T-cell (primary cell): ENCODE data around the gene VAMP8. TPM values are rescaled to one million over a fixed set of nuclear protein-coding genes. Genes with fewer than 3 reads are reported as not detected.
A peak's percentile ranks its signal among the peaks of the same experiment; 100 is the strongest.
"Not testable (repeated sequence)": the region's sequence is repeated elsewhere in the genome, so short reads cannot be mapped to it uniquely, and the experiment has no call there.

Experiments
- ATAC-seq, 4 experiments: fragments of 200-7000 bp in 3 of 4; fragments of 150-1000 bp in 1 of 4; cut with Tn5 transposase; replicated peaks in 1 of 4; 1 replicate in 3 of 4; 2 replicates in 1 of 4; pipeline ENCODE4 v1.10.0; 2021; ENCODE audit warnings: moderate library complexity in 3 of 4, mild to moderate bottlenecking in 2 of 4, moderate number of reproducible peaks in 1 of 4
- CTCF ChIA-PET, 2 donors: fragments of 300-600 bp; sonication (Branson Sonifier 250); formaldehyde crosslinking; loops; one replicate each; lab custom pipeline; 2022; ENCODE audit warnings: antibody characterized with exemption in 2 of 2; lab: Charles Lee
- POLR2A ChIA-PET, 2 donors: fragments of 300-600 bp; sonication (Branson Sonifier 250); formaldehyde crosslinking; loops; one replicate each; lab custom pipeline; 2022; ENCODE audit warnings: antibody characterized with exemption in 2 of 2; lab: Charles Lee
- DNase-seq, 35 experiments: peaks; one replicate each; pipeline versions ENCODE4 v3.0.0 to v3.0.0-alpha.2; 2013 to 2023
- H3K27ac ChIP-seq: one replicate; pipeline ENCODE4 v1.5.1; 2013; ENCODE audit warnings: low read length
- H3K27me3 ChIP-seq, 2 experiments: replicated peaks in 1 of 2; 1 replicate in 1 of 2; 2 replicates in 1 of 2; pipeline versions ENCODE4 v1.6.1 to v1.7.0; 2013; ENCODE audit warnings: low read length in 1 of 2, mixed read lengths in 1 of 2; ENCODE audit not compliant: control insufficient read depth in 2 of 2, insufficient read depth in 2 of 2; ENCODE audit errors: extremely low read depth in 1 of 2
- H3K36me3 ChIP-seq, 2 donors: 1 replicate in 1 of 2; 2 replicates in 1 of 2; pipeline versions ENCODE4 v1.6.1 to v1.7.0; 2013; ENCODE audit warnings: low read length in 1 of 2; ENCODE audit not compliant: control insufficient read depth in 2 of 2, insufficient read depth in 1 of 2; ENCODE audit errors: extremely low read depth in 1 of 2
- H3K4me1 ChIP-seq, 2 experiments: 1 replicate in 1 of 2; 2 replicates in 1 of 2; pipeline versions ENCODE4 v1.6.1 to v1.7.0; 2013; ENCODE audit warnings: low read length in 2 of 2, mixed read lengths in 1 of 2; ENCODE audit not compliant: insufficient read depth in 2 of 2, control insufficient read depth in 1 of 2; ENCODE audit errors: extremely low read depth in 1 of 2
- H3K4me3 ChIP-seq, 2 donors: 1 replicate in 1 of 2; 2 replicates in 1 of 2; pipeline versions ENCODE4 v1.5.1 to v1.7.0; 2013; ENCODE audit warnings: mild to moderate bottlenecking in 2 of 2, low read length in 1 of 2, moderate library complexity in 1 of 2; ENCODE audit not compliant: control insufficient read depth in 1 of 2; ENCODE audit errors: extremely low read depth in 1 of 2
- H3K9me3 ChIP-seq: 2 replicates; pipeline ENCODE4 v1.7.0; 2013
- H3K27ac Mint-ChIP-seq, 2 donors: one replicate each; pipeline ENCODE4 v1.8.0; 2020 to 2021; ENCODE audit warnings: mild to moderate bottlenecking in 2 of 2, mixed read lengths in 2 of 2
- H3K27me3 Mint-ChIP-seq, 2 donors: one replicate each; pipeline ENCODE4 v1.8.0; 2021 to 2022; ENCODE audit warnings: mixed read lengths in 2 of 2
- H3K36me3 Mint-ChIP-seq: one replicate; pipeline ENCODE4 v1.8.0; 2021; ENCODE audit warnings: mixed read lengths
- H3K4me1 Mint-ChIP-seq, 3 donors: one replicate each; pipeline ENCODE4 v1.8.0; 2020 to 2022; ENCODE audit warnings: mixed read lengths in 3 of 3, mild to moderate bottlenecking in 1 of 3
- H3K4me3 Mint-ChIP-seq, 3 donors: one replicate each; pipeline ENCODE4 v1.8.0; 2020 to 2022; ENCODE audit warnings: mild to moderate bottlenecking in 3 of 3, mixed read lengths in 3 of 3, moderate library complexity in 3 of 3
- H3K9me3 Mint-ChIP-seq, 3 donors: one replicate each; pipeline ENCODE4 v1.8.0; 2020 to 2022; ENCODE audit warnings: mixed read lengths in 3 of 3
- WGBS: methylation state at CpG from one replicate; pipeline ENCODE4 v1.1.5; 2013; ENCODE audit warnings: missing lambda C conversion rate; ENCODE audit not compliant: insufficient coverage; 5-methylcytosine and 5-hydroxymethylcytosine counted together
- total RNA-seq, 35 experiments: library from RNA in 6 of 35; stranded (reverse) in 6 of 35; fragments of 120-200 nt in 1 of 35; gene quantifications; one replicate each; pipeline versions ENCODE4 v1.2.1 to v1.2.4 and lab custom pipeline; 2013 to 2026

The VAMP8 gene
- total RNA-seq, 5 donors from 2014 or later (not counting 1 experiment from before 2014, with no cell fraction given), result 76.2 to 102 (median 84.5) TPM

DNA sequence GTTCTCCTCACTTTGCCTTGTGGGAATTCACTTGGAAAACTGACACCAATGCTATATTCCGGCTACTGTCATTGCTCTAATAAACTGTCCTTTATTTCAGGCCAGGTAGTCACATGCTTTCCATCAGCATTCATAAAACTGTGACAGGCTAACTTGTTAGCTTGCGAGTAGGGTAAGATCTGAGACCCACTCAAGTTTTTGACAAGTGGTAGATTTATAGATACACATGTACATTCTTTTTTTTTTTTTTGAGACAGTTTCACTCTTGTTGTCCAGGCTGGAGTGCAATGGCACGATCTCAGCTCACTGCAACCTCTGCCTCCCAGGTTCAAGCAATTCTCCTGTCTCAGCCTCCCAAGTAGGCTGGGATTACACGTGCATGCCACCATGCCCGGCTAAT lies 40.3 kb downstream of the VAMP8 start:
- H3K27me3 ChIP-seq, DNase-seq, H3K27me3 Mint-ChIP-seq, H3K9me3 ChIP-seq, H3K27ac ChIP-seq, ATAC-seq, H3K4me3 ChIP-seq, H3K9me3 Mint-ChIP-seq: not testable (repeated sequence)
- Histone ChIP-seq H3K4me1 (peaks cover 14 to 30% of the 10 kb centered on the region in 2 experiments), H3K36me3 (peaks cover 6 to 34% of the 10 kb centered on the region in 2 donors)
- WGBS, result 100% methylated on average over 1 of the region's 5 CpGs
- POLR2A ChIA-PET, result interaction anchor here (0.6 to 0.7 kb wide), 2 partner anchors 85 to 332 kb away, joined by 6 to 7 read pairs; no protein-coding TSS in a partner anchor
- CTCF ChIA-PET, result interaction anchor here in 1 of 2 donors (0.6 kb wide), 2 partner anchors 14 to 40 kb away, joined by 6 read pairs; partner anchors contain the start of gene VAMP8
- Mint-ChIP-seq H3K4me3 (peak overlapping the region; percentile 98), H3K27ac (peak overlapping the region in 1 of 2 donors; percentile 58), H3K4me1 (peaks cover 17 to 35% (median 34%) of the 10 kb centered on the region in 3 donors), H3K36me3 (peaks cover 13% of the 10 kb centered on the region)

DNA sequence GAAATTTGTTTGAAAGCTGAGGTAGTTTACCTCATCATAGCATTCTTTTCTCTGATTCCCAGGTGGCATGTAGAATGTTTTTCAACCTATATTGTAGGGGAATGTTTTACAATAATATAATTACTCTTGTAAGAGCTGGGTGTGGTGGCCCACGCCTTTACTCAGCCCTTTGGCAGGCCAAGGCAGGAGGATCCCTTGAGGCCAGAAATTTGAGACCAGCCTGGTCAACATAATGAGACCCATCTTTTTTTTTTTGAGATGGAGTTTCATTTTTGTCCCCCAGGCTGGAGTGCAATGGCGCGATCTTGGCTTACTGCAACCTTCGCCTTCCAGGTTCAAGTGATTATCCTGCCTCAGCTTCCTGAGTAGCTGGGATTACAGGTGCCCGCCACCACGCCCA lies 42.2 kb downstream of the VAMP8 start:
- DNase-seq (no peak), ATAC-seq (no peak)
- ChIA-PET CTCF (interaction anchor here in 1 of 2 donors (1.8 kb wide), 1 partner anchor 18 kb away, joined by 9 read pairs; no protein-coding TSS in a partner anchor), POLR2A (interaction anchor here in 1 of 2 donors (0.6 to 1.0 kb wide), 2 partner anchors 8 to 12 kb away, joined by 3 read pairs; no protein-coding TSS in a partner anchor)
- no peak overlapping the region for H3K4me3 ChIP-seq
- H3K9me3 ChIP-seq, result no peaks in the 10 kb centered on the region
- no peak overlapping the region for H3K4me3 Mint-ChIP-seq
- H3K9me3 Mint-ChIP-seq, result no peaks in the 10 kb centered on the region
- peaks cover 11 to 52% of the 10 kb centered on the region in 2 donors for H3K36me3 ChIP-seq
- H3K27me3 ChIP-seq, result no peaks in the 10 kb centered on the region
- H3K27ac ChIP-seq, result no peak overlapping the region
- H3K27ac Mint-ChIP-seq, result no peak overlapping the region
- H3K4me1 ChIP-seq, result peaks cover 14 to 30% of the 10 kb centered on the region in 2 experiments
- H3K36me3 Mint-ChIP-seq, result peaks cover 29% of the 10 kb centered on the region
- no peaks in the 10 kb centered on the region for H3K27me3 Mint-ChIP-seq
- peaks cover 20 to 38% (median 38%) of the 10 kb centered on the region in 3 donors for H3K4me1 Mint-ChIP-seq
- 100% methylated on average over 5 of the region's 6 CpGs for WGBS

- Mint-ChIP-seq H3K9me3 (no peaks in the 10 kb centered on the region), H3K4me1 (peaks cover 20 to 34% (median 34%) of the 10 kb centered on the region in 3 donors), H3K36me3 (peaks cover 41% of the 10 kb centered on the region), H3K4me3 (no peak overlapping the region), H3K27ac (peak overlapping the region in 1 of 2 donors; percentile 6), H3K27me3 (no peaks in the 10 kb centered on the region)
- no CpG with 5 or more reads among the region's 1 CpG for WGBS
- H3K9me3 ChIP-seq, result no peaks in the 10 kb centered on the region
- ChIA-PET CTCF (interaction anchor here (0.5 to 2.0 kb wide), 3 partner anchors 16 to 54 kb away, joined by 6 to 8 read pairs (median 6); no protein-coding TSS in a partner anchor), POLR2A (interaction anchor here (0.6 to 0.7 kb wide), 3 partner anchors 16 to 768 kb away, joined by 3 to 5 read pairs (median 5); no protein-coding TSS in a partner anchor)
- no peak overlapping the region for H3K27ac ChIP-seq
- peaks cover 12 to 23% of the 10 kb centered on the region in 2 experiments for H3K4me1 ChIP-seq
- H3K27me3 ChIP-seq, result no peaks in the 10 kb centered on the region
- no peak overlapping the region for H3K4me3 ChIP-seq
- ATAC-seq, result no peak
- peaks cover 24 to 67% of the 10 kb centered on the region in 2 donors for H3K36me3 ChIP-seq
- DNase-seq, result no peak
These were observed 44.0 kb downstream of the VAMP8 start for GRCh38 chr2:85621338-85621737.

GRCh38 chr2:85623991-85624390 lies 46.6 kb downstream of the VAMP8 start:
- no peaks in the 10 kb centered on the region for H3K27me3 Mint-ChIP-seq
- DNase-seq, result no peak
- WGBS, result 97% methylated on average over 5 of the region's 5 CpGs
- no peak for ATAC-seq
- H3K4me3 Mint-ChIP-seq, result no peak overlapping the region
- peaks cover 47% of the 10 kb centered on the region for H3K36me3 Mint-ChIP-seq
- no peaks in the 10 kb centered on the region for H3K27me3 ChIP-seq
- no peak overlapping the region for H3K27ac Mint-ChIP-seq
- H3K4me3 ChIP-seq, result no peak overlapping the region
- H3K36me3 ChIP-seq, result peaks cover 36 to 83% of the 10 kb centered on the region in 2 donors
- H3K9me3 ChIP-seq, result no peaks in the 10 kb centered on the region
- H3K9me3 Mint-ChIP-seq, result no peaks in the 10 kb centered on the region
- H3K27ac ChIP-seq, result no peak overlapping the region
- H3K4me1 Mint-ChIP-seq, result peaks cover 15 to 29% (median 21%) of the 10 kb centered on the region in 3 donors
- POLR2A ChIA-PET, result no interaction called here
- CTCF ChIA-PET, result interaction anchor here in 1 of 2 donors (0.6 kb wide), 1 partner anchor 504 kb away, joined by 5 read pairs; no protein-coding TSS in a partner anchor
- peaks cover 0 to 4% of the 10 kb centered on the region in 2 experiments for H3K4me1 ChIP-seq

DNA sequence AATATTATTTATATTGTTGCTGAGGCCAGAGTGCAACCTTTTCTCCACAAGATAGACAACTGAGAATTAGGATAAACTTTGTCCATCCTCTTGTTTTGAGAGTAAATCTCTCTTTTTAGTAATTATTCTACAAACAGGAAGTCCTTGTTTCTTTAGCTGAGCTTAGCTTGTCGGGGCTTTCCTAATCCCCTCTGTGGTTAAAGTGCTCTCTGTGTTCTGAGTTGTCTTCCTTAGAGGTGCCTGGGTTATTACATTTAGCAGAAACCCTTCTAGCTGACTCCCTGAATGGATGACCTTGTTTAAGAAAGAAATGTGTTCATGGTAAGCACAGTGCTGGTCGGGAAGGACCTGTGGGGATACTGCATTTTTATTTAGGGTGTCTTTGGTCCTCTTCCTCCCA lies 51.3 kb downstream of the VAMP8 start:
- 50% methylated on average over 1 of the region's 2 CpGs for WGBS
- POLR2A ChIA-PET, result interaction anchor here (0.5 to 0.9 kb wide), 3 partner anchors 9 to 852 kb away, joined by 3 to 5 read pairs (median 3); no protein-coding TSS in a partner anchor
- H3K9me3 Mint-ChIP-seq, result no peaks in the 10 kb centered on the region
- CTCF ChIA-PET, result interaction anchor here (1.2 to 2.1 kb wide), 2 partner anchors 8 to 9 kb away, joined by 3 to 10 read pairs; no protein-coding TSS in a partner anchor
- no peaks in the 10 kb centered on the region for H3K27me3 Mint-ChIP-seq
- peak in 2 of 4 experiments; percentile 45 to 76 for ATAC-seq
- H3K27ac Mint-ChIP-seq, result peak overlapping the region; percentile 39 to 79
- peaks cover 6 to 16% (median 11%) of the 10 kb centered on the region in 3 donors for H3K4me1 Mint-ChIP-seq
- no peaks in the 10 kb centered on the region for H3K9me3 ChIP-seq
- H3K4me3 Mint-ChIP-seq, result no peak overlapping the region
- peaks cover 43 to 83% of the 10 kb centered on the region in 2 donors for H3K36me3 ChIP-seq
- H3K27ac ChIP-seq, result peak overlapping the region; percentile 12
- peak in 1 of 35 experiments; percentile 36 for DNase-seq
- H3K27me3 ChIP-seq, result no peaks in the 10 kb centered on the region
- H3K4me1 ChIP-seq, result peaks cover 0 to 4% of the 10 kb centered on the region in 2 experiments
- peaks cover 55% of the 10 kb centered on the region for H3K36me3 Mint-ChIP-seq
- H3K4me3 ChIP-seq, result no peak overlapping the region

DNA sequence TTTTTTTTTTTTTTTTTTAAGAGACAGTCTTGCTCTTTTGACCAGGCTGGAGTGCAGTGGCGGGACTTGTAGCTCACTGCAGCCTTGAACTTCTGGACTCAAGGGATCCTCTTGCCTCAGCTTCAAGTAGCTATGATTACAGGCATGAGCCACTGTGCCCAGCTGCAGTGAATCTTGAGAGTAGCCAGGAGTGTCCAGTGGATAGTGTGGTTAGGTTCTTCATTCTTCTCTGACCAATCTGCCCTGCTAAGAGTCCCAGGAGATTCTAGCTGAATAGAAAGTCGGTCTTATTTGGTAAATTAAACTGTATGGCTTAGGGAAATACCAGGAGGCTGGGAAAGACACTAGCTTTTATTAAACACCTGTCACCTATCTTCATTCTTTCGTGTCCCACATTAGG lies 53.9 kb downstream of the VAMP8 start:
- no peak for ATAC-seq
- ChIA-PET POLR2A (interaction anchor here in 1 of 2 donors (0.9 kb wide), 1 partner anchor 12 kb away, joined by 3 read pairs; no protein-coding TSS in a partner anchor), CTCF (interaction anchor here (0.6 to 0.7 kb wide), 2 partner anchors 14 to 20 kb away, joined by 3 to 6 read pairs; partner anchors contain the start of gene C2orf68 (in 1 of the 2))
- H3K27ac ChIP-seq, result no peak overlapping the region
- Mint-ChIP-seq H3K4me1 (peaks cover 11 to 27% (median 19%) of the 10 kb centered on the region in 3 donors), H3K27me3 (no peaks in the 10 kb centered on the region), H3K27ac (peak overlapping the region in 1 of 2 donors; percentile 22), H3K36me3 (peaks cover 50% of the 10 kb centered on the region), H3K4me3 (no peak overlapping the region), H3K9me3 (no peaks in the 10 kb centered on the region)
- WGBS, result no CpG with 5 or more reads among the region's 3 CpGs
- H3K4me3 ChIP-seq, result no peak overlapping the region
- H3K36me3 ChIP-seq, result peaks cover 28 to 80% of the 10 kb centered on the region in 2 donors
- H3K27me3 ChIP-seq, result no peaks in the 10 kb centered on the region
- DNase-seq, result no peak
- H3K9me3 ChIP-seq, result no peaks in the 10 kb centered on the region
- peaks cover 0 to 4% of the 10 kb centered on the region in 2 experiments for H3K4me1 ChIP-seq
